ENCODE results near the gene SEMA4D. TPM values are rescaled to one million over a fixed set of nuclear protein-coding genes. Genes with fewer than 3 reads are reported as not detected.

The SEMA4D gene
- total and polyA plus RNA-seq, 10 donors: 23.0 to 193 (median 157) TPM

DNA sequence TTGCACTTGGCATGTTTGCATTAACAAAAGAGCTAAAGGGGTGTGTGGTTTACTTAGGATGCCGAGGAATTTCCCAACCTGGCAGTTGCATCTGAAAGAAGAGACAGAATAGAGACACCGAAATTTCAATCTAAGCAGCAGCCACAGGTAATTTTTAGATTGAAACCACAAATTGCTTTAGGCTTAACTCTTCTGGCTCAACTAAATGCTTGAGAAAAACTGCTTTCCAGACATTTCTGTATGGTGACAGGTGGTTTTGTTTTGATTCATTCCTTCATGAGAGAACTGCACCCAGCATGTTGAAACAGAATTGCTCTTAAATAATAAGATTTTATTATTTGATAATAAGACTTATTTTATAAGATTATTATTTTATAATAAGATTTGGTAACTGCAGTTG, 158.1 kb downstream of the SEMA4D start:
- Histone ChIP-seq H3K27ac (no peak overlapping the region), H3K27me3 (replicated peaks in 1 of 7) (no peaks in the 10 kb centered on the region), H3K9me3 (no peaks in the 10 kb centered on the region), H3K4me1 (no peaks in the 10 kb centered on the region), H3K36me3 (peaks cover 2 to 100% (median 97%) of the 10 kb centered on the region in 6 donors), H3K4me3 (no peak overlapping the region)
- WGBS, 5 donors: 65 to 86% (median 73%) methylated on average over 2 of the region's 2 CpGs
- no peak for TF ChIP-seq POLR2A (IDR thresholded peaks at IDR 0.05)
- no peak for TF ChIP-seq POLR2AphosphoS5 (IDR thresholded peaks at IDR 0.05)
- TF ChIP-seq, protein P1, sequence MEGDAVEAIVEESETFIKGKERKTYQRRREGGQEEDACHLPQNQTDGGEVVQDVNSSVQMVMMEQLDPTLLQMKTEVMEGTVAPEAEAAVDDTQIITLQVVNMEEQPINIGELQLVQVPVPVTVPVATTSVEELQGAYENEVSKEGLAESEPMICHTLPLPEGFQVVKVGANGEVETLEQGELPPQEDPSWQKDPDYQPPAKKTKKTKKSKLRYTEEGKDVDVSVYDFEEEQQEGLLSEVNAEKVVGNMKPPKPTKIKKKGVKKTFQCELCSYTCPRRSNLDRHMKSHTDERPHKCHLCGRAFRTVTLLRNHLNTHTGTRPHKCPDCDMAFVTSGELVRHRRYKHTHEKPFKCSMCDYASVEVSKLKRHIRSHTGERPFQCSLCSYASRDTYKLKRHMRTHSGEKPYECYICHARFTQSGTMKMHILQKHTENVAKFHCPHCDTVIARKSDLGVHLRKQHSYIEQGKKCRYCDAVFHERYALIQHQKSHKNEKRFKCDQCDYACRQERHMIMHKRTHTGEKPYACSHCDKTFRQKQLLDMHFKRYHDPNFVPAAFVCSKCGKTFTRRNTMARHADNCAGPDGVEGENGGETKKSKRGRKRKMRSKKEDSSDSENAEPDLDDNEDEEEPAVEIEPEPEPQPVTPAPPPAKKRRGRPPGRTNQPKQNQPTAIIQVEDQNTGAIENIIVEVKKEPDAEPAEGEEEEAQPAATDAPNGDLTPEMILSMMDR (IDR thresholded peaks at IDR 0.05 in 8 of 11, conservative IDR thresholded peaks at IDR 0.05 in 3 of 11): no peak
- intact Hi-C loops (cut with DNase I; ENCODE audit: low total_unique reads): no loop called here
- no peak for DNase-seq

DNA sequence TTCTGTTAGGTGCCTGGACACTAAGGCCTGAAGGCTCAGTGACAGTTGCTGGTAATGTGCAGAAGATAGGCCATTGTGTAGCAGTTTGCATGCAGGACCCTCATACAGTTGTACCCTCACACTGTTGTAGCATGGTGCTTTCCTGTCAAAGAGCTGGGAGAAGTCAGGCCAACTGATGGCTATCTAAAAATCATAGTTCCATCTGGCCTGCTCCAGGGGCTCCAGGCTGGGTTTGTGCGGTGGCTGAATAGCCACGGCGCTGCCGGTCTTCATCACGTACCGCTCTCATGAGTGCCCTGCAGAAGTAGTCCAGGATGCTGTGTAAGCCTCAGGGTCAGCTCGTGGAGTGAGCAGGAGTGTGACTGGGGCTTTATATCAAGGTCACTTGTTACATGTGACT, 167.4 kb downstream of the SEMA4D start:
- H3K27ac ChIP-seq: no peak overlapping the region
- DNase-seq: no peak
- TF ChIP-seq POLR2A (IDR thresholded peaks at IDR 0.05) (no peak), POLR2AphosphoS5 (IDR thresholded peaks at IDR 0.05) (peak in 1 of 3 donors; percentile 11)
- TF ChIP-seq, protein P1 (IDR thresholded peaks at IDR 0.05 in 8 of 11, conservative IDR thresholded peaks at IDR 0.05 in 3 of 11): no peak
- no peak overlapping the region for H3K4me3 ChIP-seq
- intact Hi-C loops (cut with DNase I; ENCODE audit: low total_unique reads): no loop called here
- peaks cover 6 to 100% (median 93%) of the 10 kb centered on the region in 6 donors for H3K36me3 ChIP-seq
- no peaks in the 10 kb centered on the region for H3K27me3 ChIP-seq (replicated peaks in 1 of 7)
- peaks cover 0 to 2% (median 0%) of the 10 kb centered on the region in 6 donors for H3K4me1 ChIP-seq
- H3K9me3 ChIP-seq: no peaks in the 10 kb centered on the region
- WGBS, 5 donors: 85 to 95% (median 87%) methylated on average over 7 of the region's 7 CpGs

DNA sequence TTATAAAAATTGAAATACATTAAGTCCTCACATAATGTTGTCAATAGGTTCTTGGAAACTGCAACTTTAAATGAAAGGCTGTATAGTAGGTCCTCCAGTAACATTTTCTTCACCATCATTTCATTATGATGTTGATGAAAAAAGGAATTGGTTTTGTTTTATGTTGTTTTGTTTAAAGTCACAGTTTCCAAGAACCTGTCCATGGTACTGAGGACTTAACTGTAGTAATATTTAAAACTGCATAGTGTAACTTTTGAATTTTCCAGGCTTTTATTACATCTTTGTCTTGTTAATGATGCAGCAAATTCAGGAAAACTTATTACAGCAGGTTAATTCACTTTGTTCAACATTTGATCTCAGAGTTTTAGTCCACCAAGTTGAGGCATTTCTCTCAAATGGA, 168.0 kb downstream of the SEMA4D start:
- no peak overlapping the region for H3K27ac ChIP-seq
- no peaks in the 10 kb centered on the region for H3K9me3 ChIP-seq
- peaks cover 1 to 8% (median 3%) of the 10 kb centered on the region in 6 donors for H3K4me1 ChIP-seq
- peaks cover 6 to 98% (median 88%) of the 10 kb centered on the region in 6 donors for H3K36me3 ChIP-seq
- no peaks in the 10 kb centered on the region for H3K27me3 ChIP-seq (replicated peaks in 1 of 7)
- no peak for DNase-seq
- intact Hi-C loops (cut with DNase I; ENCODE audit: low total_unique reads): no loop called here
- no peak overlapping the region for H3K4me3 ChIP-seq
- TF ChIP-seq POLR2AphosphoS5 (IDR thresholded peaks at IDR 0.05) (no peak), POLR2A (IDR thresholded peaks at IDR 0.05) (no peak)
- TF ChIP-seq, protein P1 (IDR thresholded peaks at IDR 0.05 in 8 of 11, conservative IDR thresholded peaks at IDR 0.05 in 3 of 11): no peak

DNA sequence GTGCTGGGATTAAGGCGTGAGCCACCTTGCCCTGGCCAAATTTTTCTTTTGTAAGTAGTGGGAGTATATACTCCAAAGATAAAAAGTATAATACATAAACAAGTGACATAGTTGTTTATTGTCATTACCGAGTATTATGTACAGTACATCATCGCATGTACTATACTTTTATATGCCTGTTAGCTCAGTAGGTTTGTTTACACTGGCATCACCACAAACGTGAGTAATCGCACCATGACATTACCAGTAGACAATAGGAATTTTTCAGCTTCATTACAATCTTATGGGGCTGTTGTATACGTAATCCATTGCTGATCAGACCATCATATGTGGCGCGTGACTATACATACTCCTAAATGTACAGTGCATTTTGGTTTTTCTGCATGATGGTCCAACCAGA, 169.8 kb downstream of the SEMA4D start:
- Histone ChIP-seq H3K36me3 (peaks cover 6 to 90% (median 70%) of the 10 kb centered on the region in 6 donors), H3K4me3 (no peak overlapping the region), H3K9me3 (no peaks in the 10 kb centered on the region), H3K4me1 (peaks cover 7 to 26% (median 17%) of the 10 kb centered on the region in 6 donors), H3K27ac (no peak overlapping the region), H3K27me3 (replicated peaks in 1 of 7) (no peaks in the 10 kb centered on the region)
- DNase-seq: no peak
- intact Hi-C loops (cut with DNase I; ENCODE audit: low total_unique reads): no loop called here
- 94 to 98% (median 95%) methylated on average over 8 of the region's 8 CpGs for whole genome bisulfite sequencing, 5 donors
- TF ChIP-seq POLR2AphosphoS5 (IDR thresholded peaks at IDR 0.05) (no peak), POLR2A (IDR thresholded peaks at IDR 0.05) (no peak)
- TF ChIP-seq, protein P1 (IDR thresholded peaks at IDR 0.05 in 8 of 11, conservative IDR thresholded peaks at IDR 0.05 in 3 of 11): no peak

All from spleen (tissue), 11 donors.